ENCODE measurements around the gene NF2. TPM values are rescaled to one million over a fixed set of nuclear protein-coding genes. Genes with fewer than 3 reads are reported as not detected.

The NF2 gene
- total RNA-seq, 1 donor from 2014 or later = 37.3 TPM

GRCh38 chr22:29567338-29567737 is 36.1 kb upstream of the NF2 start:
- Histone ChIP-seq H3K9me3 (no peaks in the 10 kb centered on the region), H3K4me1 (no peaks in the 10 kb centered on the region), H3K4me3 (no peak overlapping the region), H3K27ac (no peak overlapping the region), H3K27me3 (no peaks in the 10 kb centered on the region), H3K36me3 (peaks cover 48 to 52% of the 10 kb centered on the region in 2 donors)
- TF ChIP-seq CTCF (IDR thresholded peaks at IDR 0.05) = no peak
- intact Hi-C loops (cut with DNase I) = no loop called here
- no peak for DNase-seq (ENCODE audit: low spot score in 2 of 2)

GRCh38 chr22:29569011-29569678 is 34.3 kb upstream of the NF2 start:
- no peaks in the 10 kb centered on the region for H3K27me3 ChIP-seq
- no peak overlapping the region for H3K27ac ChIP-seq
- H3K9me3 ChIP-seq = no peaks in the 10 kb centered on the region
- peaks cover 44 to 47% of the 10 kb centered on the region in 2 donors for H3K36me3 ChIP-seq
- no peak for TF ChIP-seq CTCF (IDR thresholded peaks at IDR 0.05)
- H3K4me3 ChIP-seq = no peak overlapping the region
- no peak for DNase-seq (ENCODE audit: low spot score in 2 of 2)
- intact Hi-C loops (cut with DNase I) = no loop called here
- H3K4me1 ChIP-seq = no peaks in the 10 kb centered on the region

- no peak overlapping the region for H3K27ac ChIP-seq
- H3K27me3 ChIP-seq = no peaks in the 10 kb centered on the region
- intact Hi-C loops (cut with DNase I) = no loop called here
- TF ChIP-seq CTCF (IDR thresholded peaks at IDR 0.05) = no peak
- H3K4me1 ChIP-seq = no peaks in the 10 kb centered on the region
- DNase-seq (ENCODE audit: low spot score in 2 of 2) = no peak
- no peaks in the 10 kb centered on the region for H3K9me3 ChIP-seq
- peaks cover 32 to 37% of the 10 kb centered on the region in 2 donors for H3K36me3 ChIP-seq
- H3K4me3 ChIP-seq = no peak overlapping the region
Measured at GRCh38 chr22:29570456-29570855, 33.0 kb upstream of the NF2 start.

- H3K27ac ChIP-seq = no peak overlapping the region
- H3K27me3 ChIP-seq = no peaks in the 10 kb centered on the region
- no peaks in the 10 kb centered on the region for H3K9me3 ChIP-seq
- no peak for TF ChIP-seq CTCF (IDR thresholded peaks at IDR 0.05)
- H3K36me3 ChIP-seq = peaks cover 28 to 34% of the 10 kb centered on the region in 2 donors
- no peak overlapping the region for H3K4me3 ChIP-seq
- intact Hi-C loops (cut with DNase I) = no loop called here
- DNase-seq (ENCODE audit: low spot score in 2 of 2) = no peak
- H3K4me1 ChIP-seq = no peaks in the 10 kb centered on the region
Measured at GRCh38 chr22:29570912-29571549, 32.4 kb upstream of the NF2 start.

- intact Hi-C loops (cut with DNase I) = no loop called here
- H3K36me3 ChIP-seq = peaks cover 2 to 6% of the 10 kb centered on the region in 2 donors
- no peaks in the 10 kb centered on the region for H3K27me3 ChIP-seq
- H3K4me1 ChIP-seq = no peaks in the 10 kb centered on the region
- DNase-seq (ENCODE audit: low spot score in 2 of 2) = no peak
- no peak overlapping the region for H3K4me3 ChIP-seq
- H3K9me3 ChIP-seq = no peaks in the 10 kb centered on the region
- no peak for TF ChIP-seq CTCF (IDR thresholded peaks at IDR 0.05)
- H3K27ac ChIP-seq = no peak overlapping the region
Measured at GRCh38 chr22:29574762-29575450, 28.5 kb upstream of the NF2 start.

Measured in ascending aorta (tissue), 2 donors.